Embryonic facial prominence (tissue), 1 donor: Measurements from ENCODE around the gene AGA.

ENCODE experiments used
- DNase-seq: peaks from one replicate; pipeline ENCODE4 v3.0.0-alpha.2; 2016; ENCODE audit errors: extremely low spot score

Gene AGA

DNA sequence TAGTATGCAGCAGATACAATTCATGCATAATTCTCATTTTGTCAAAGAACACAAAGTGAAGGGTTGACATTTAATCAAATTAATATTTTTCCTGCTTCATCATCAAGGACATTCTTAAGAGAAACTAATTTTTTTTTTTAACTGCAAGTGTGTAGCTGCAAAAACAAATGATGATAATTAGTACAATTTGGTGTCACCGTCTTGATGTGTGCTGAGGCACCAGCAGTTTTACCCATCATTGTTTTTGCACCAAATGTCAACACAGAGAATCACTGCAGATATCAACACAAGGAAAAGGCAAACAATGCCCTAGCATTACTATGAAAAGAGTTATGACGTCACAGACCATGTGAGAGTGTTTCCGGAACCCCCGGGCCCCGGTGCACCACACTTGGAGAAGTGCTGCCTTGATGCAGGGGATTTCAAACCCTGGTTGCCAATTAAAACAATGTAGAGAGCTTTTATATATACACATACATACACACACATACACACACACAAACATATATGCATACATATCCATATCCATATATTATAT, 55.9 kb downstream of the AGA start:
- no peak for DNase-seq

DNA sequence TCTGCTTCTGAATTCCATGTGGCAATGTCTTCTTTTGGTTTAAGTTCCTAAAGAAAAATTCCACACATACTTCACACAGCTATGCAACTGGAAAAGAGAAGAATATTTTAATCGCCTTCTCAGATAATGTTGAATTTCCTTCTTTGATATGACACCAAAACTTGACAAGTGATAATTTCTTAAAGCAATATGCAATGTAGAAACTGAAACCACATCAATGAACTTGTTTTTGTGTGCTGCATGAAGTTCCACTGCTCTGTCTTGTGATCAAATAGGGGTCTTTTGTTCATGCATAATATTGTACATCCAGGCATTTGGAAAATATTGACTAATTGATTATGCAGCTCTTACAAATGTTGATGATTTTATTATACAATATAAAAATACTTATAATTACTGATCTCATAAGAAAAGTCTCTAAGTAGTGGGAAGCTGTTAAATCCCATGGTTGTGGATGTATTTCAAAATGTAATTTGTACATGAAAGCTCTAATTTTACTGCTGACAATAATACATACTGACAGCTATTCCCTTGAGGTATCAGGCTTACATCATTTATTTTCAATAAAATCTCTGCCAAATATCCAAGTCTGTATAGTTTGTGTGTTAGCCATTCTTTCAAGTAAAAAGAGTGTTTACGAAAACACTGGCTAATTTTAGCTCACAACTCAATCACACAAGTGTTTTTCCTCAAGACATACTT, 56.5 kb downstream of the AGA start:
- no peak for DNase-seq

DNA sequence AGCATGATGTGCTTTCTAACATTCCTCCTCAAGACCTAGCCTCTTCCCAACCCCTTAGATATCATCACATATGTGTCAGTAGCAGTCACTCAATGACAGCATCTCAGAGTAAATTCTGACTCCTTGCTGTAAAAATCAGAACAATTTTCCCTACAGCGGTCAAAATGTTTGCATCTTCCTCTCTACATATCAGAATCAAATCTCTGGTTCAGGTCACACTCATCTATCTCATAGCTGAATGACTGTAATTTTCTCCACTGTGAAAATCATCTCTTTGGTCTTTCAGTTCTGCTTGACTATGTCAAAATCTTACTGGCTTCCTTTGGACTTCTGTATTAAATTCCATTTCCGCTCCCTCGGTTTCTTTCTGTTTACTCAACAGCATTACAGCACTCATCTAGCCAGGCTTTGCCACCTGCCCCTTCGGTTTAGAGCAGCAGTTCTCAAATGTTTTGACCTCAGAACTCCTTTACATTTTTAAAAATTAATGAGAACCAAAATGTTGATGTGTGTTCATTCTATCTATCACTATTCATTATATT, 57.3 kb downstream of the AGA start:
- DNase-seq = no peak

DNA sequence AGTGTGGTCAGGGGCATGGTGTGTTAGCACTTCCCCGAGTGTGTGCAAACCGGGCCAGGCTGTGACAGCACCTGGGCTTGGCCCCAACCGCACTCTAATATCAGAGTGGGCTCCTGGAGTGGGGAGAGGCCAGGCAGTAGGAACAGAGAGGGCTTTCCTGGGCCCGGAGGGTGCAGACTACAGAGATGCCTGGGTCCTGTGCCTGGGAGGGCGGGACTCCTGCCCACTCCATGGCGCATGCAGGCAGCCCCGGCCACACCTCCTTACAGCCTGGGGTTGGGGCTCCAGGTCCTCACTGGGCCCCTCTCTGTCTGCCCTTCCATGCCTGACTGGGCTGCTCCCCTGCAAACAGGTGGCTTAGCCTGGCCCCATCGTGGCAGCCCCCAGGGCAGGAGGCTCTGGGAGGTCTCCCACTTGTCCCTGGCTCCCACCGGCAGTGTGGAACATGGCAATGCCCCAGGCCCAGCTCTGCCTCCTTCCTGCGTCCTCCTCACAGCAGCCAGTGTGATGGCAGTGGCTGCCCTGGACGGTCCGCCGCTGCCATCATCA, 60.4 kb downstream of the AGA start:
- no peak for DNase-seq
